HG03139 (cell line): ENCODE measurements around the gene CTNNA2.

ENCODE experiments used
- ATAC-seq: cut with Tn5 transposase; IDR thresholded peaks from one replicate; pipeline ENCODE4 v1.9.1; 2021; ENCODE audit not compliant: unreplicated experiment

The CTNNA2 gene

GRCh38 chr2:79916285-79916684 is 403.4 kb downstream of the CTNNA2 start:
- ATAC-seq: no peak

GRCh38 chr2:79920512-79921076 is 407.7 kb downstream of the CTNNA2 start:
- ATAC-seq: no peak

- no peak for ATAC-seq
Observed at GRCh38 chr2:79929624-79930023, 416.8 kb downstream of the CTNNA2 start.

- no peak for ATAC-seq
Observed at GRCh38 chr2:79935046-79935732, 422.3 kb downstream of the CTNNA2 start.

GRCh38 chr2:79935771-79936657 is 423.2 kb downstream of the CTNNA2 start:
- ATAC-seq: no peak

GRCh38 chr2:79936715-79937114 is 423.9 kb downstream of the CTNNA2 start:
- ATAC-seq: no peak

- no peak for ATAC-seq
Observed at GRCh38 chr2:79938648-79939047, 425.8 kb downstream of the CTNNA2 start.

GRCh38 chr2:79940364-79940763 is 427.5 kb downstream of the CTNNA2 start:
- no peak for ATAC-seq

- no peak for ATAC-seq
Observed at GRCh38 chr2:79941179-79941578, 428.3 kb downstream of the CTNNA2 start.

- ATAC-seq: no peak
Observed at GRCh38 chr2:79944205-79944604, 431.4 kb downstream of the CTNNA2 start.

GRCh38 chr2:79945653-79946445 is 433.0 kb downstream of the CTNNA2 start:
- no peak for ATAC-seq

- no peak for ATAC-seq
Observed at GRCh38 chr2:79947751-79948150, 434.9 kb downstream of the CTNNA2 start.

- ATAC-seq: no peak
Observed at GRCh38 chr2:79950526-79950925, 437.7 kb downstream of the CTNNA2 start.

- ATAC-seq: no peak
Observed at GRCh38 chr2:79952616-79953015, 439.8 kb downstream of the CTNNA2 start.

- ATAC-seq: no peak
Observed at GRCh38 chr2:79960035-79960434, 447.2 kb downstream of the CTNNA2 start.

- no peak for ATAC-seq
Observed at GRCh38 chr2:79960519-79960918, 447.7 kb downstream of the CTNNA2 start.

GRCh38 chr2:79964966-79965365 is 452.1 kb downstream of the CTNNA2 start:
- no peak for ATAC-seq

GRCh38 chr2:79966369-79966768 is 453.5 kb downstream of the CTNNA2 start:
- no peak for ATAC-seq

- no peak for ATAC-seq
Observed at GRCh38 chr2:79966882-79967281, 454.0 kb downstream of the CTNNA2 start.

GRCh38 chr2:79971807-79972206 is 459.0 kb downstream of the CTNNA2 start:
- ATAC-seq: no peak

- no peak for ATAC-seq
Observed at GRCh38 chr2:79972661-79973060, 459.8 kb downstream of the CTNNA2 start.
